Psoas muscle (tissue), 8 donors: ENCODE data around the gene PEX5L. TPM values are rescaled to one million over a fixed set of nuclear protein-coding genes. Genes with fewer than 3 reads are reported as not detected.

Source experiments
- ATAC-seq, 4 donors: fragments of 200-7000 bp; cut with Tn5 transposase; one replicate each; pipeline ENCODE4 v1.9.1; 2020; ENCODE audit warnings: moderate library complexity in 3 of 4, mild to moderate bottlenecking in 2 of 4
- DNase-seq, 2 donors: peaks; one replicate each; pipeline ENCODE4 v3.0.0-alpha.2; 2020
- H3K27ac ChIP-seq: fragments of 200-600 bp; one replicate; pipeline ENCODE4 v1.8.0; 2022
- H3K27me3 ChIP-seq, 3 donors: fragments of 200-600 bp in 1 of 3; one replicate each; pipeline versions ENCODE4 v1.6.1 to v1.8.0; 2013 to 2022; ENCODE audit warnings: low read length in 2 of 3, mild to moderate bottlenecking in 2 of 3, moderate library complexity in 1 of 3; ENCODE audit not compliant: insufficient read depth in 3 of 3
- H3K36me3 ChIP-seq, 2 donors: fragments of 200-600 bp in 1 of 2; one replicate each; pipeline versions ENCODE4 v1.6.1 to v1.8.0; 2013 to 2022; ENCODE audit warnings: low read depth in 1 of 2, mild to moderate bottlenecking in 1 of 2, moderate library complexity in 1 of 2; ENCODE audit not compliant: insufficient read depth in 1 of 2
- H3K4me1 ChIP-seq: fragments of 200-600 bp; one replicate; pipeline ENCODE4 v1.8.0; 2022
- H3K4me3 ChIP-seq: fragments of 200-600 bp; one replicate; pipeline ENCODE4 v1.8.0; 2022; ENCODE audit warnings: mild to moderate bottlenecking
- H3K9me3 ChIP-seq: fragments of 200-600 bp; one replicate; pipeline ENCODE4 v1.8.0; 2022
- WGBS, 3 donors: extraction: QIAGEN DNeasy Blood & Tissue Kit; methylation state at CpG; one replicate each; pipeline versions ENCODE4 v1.1.6 to v1.1.7; 2013; 5-methylcytosine and 5-hydroxymethylcytosine counted together
- intact Hi-C, 2 donors: fragments of 100-400 bp; cut with DNase I; formaldehyde crosslinking; loops; one replicate each; pipeline versions ENCODE4 v1.11.0 to v1.14.2; 2022
- polyA plus RNA-seq, 3 donors: library from polyadenylated mRNA; stranded (reverse); fragments of 200-250 nt; gene quantifications; one replicate each; pipeline ENCODE4 v1.2.3, GENCODE V29; 2013
- total RNA-seq, 4 donors: library from RNA; stranded (reverse); fragmentation: NEBNext Ultra II Directional in 2 of 4; extraction: Animal tissue kit (Norgen Biotek cat#: 25700) in 2 of 4; gene quantifications; one replicate each; pipeline versions ENCODE4 v1.2.1 to v1.2.4, GENCODE V29; 2021 to 2023
- TF ChIP-seq, protein P1 (sequence below): fragments of 200-600 bp; IDR thresholded peaks from one replicate; pipeline ENCODE4 v1.8.0; 2022; ENCODE audit warnings: antibody characterized with exemption
- donor health status: healthy with polysubstance abuse.
- donor health status: DM: no; HTN: no; CAD: no; lungs with moderate emphysema.
- donor health status: Bipolar disorder and iron deficiency.
- donor health status: healthy.
- donor health status: DM: yes; HTN: yes; CAD: no.
- donor health status: DM: no; HTN: no; CAD: no.
- donor health status: DM: no; HTN: no; CAD: no.
- donor health status: DM: yes; HTN: yes; CAD: no.

PEX5L gene
- total and polyA plus RNA-seq, 7 donors = 0.14 TPM; not detected in 6

DNA sequence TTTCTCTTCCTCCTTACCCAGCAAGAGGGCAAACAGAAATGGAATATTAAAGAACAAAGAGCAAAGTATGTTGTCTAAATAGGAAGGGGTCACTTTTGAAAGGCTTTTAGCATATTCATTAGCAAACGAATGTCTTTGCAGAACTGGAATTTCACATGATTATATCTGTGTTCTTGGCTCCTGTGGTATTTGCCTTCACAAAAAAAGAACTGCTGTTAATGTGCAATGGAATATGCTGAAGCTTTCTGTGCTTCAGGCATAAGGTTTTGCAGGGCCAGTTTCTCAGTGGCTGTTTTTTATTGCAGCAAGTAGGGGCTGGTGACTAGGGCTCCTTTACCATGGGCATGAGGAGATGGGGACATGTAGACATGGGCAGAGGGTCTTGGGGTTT, 210.5 kb downstream of the PEX5L start:
- Histone ChIP-seq H3K36me3 (no peaks in the 10 kb centered on the region), H3K4me3 (no peak overlapping the region), H3K9me3 (no peaks in the 10 kb centered on the region), H3K27ac (no peak overlapping the region), H3K27me3 (peaks cover 0 to 10% (median 3%) of the 10 kb centered on the region in 3 donors), H3K4me1 (no peaks in the 10 kb centered on the region)
- WGBS, 3 donors = 14 to 22% (median 15%) methylated on average over 1 of the region's 1 CpG
- ATAC-seq (no peak), DNase-seq (no peak)
- intact Hi-C loops = no loop called here
- TF ChIP-seq, protein P1, sequence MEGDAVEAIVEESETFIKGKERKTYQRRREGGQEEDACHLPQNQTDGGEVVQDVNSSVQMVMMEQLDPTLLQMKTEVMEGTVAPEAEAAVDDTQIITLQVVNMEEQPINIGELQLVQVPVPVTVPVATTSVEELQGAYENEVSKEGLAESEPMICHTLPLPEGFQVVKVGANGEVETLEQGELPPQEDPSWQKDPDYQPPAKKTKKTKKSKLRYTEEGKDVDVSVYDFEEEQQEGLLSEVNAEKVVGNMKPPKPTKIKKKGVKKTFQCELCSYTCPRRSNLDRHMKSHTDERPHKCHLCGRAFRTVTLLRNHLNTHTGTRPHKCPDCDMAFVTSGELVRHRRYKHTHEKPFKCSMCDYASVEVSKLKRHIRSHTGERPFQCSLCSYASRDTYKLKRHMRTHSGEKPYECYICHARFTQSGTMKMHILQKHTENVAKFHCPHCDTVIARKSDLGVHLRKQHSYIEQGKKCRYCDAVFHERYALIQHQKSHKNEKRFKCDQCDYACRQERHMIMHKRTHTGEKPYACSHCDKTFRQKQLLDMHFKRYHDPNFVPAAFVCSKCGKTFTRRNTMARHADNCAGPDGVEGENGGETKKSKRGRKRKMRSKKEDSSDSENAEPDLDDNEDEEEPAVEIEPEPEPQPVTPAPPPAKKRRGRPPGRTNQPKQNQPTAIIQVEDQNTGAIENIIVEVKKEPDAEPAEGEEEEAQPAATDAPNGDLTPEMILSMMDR = no peak

DNA sequence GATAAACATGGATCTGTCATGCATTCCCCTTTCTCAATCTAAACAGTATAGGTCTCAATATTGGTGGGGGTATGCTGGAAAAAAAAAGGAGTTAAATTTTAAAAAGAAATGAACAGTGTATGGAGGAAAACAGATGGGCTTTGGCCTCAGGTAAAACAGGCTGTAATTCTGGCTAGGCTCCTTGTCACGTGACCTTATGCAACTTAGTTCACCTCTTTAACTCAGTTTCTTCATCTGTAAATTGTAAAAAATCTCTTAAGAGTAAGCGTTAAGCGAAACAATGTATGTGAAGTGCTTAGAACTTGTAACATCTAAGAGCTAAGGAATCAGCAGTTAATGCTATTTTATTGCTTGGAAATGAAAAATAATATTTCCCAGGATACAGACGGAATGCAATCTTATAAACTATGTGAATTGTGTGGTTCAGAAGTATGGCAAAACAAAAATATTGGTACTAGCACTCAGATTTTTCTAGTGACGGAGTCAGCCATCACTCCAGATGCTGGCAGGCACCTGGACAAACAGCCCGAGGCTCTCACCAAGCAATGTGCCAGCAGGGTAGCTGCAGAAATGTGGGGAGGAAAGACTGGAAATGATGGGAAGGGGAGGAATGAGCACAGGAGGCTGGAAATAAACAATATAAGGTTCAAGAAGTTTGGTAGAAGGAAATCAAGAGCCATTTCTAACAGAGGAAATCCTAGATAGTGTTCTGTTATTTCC, 211.1 kb downstream of the PEX5L start:
- Histone ChIP-seq H3K27me3 (peaks cover 0 to 10% (median 3%) of the 10 kb centered on the region in 3 donors), H3K4me1 (no peaks in the 10 kb centered on the region), H3K4me3 (no peak overlapping the region), H3K27ac (no peak overlapping the region), H3K9me3 (no peaks in the 10 kb centered on the region), H3K36me3 (no peaks in the 10 kb centered on the region)
- no peak for DNase-seq
- TF ChIP-seq, protein P1 = no peak
- WGBS, 3 donors = 50 to 62% (median 54%) methylated on average over 6 of the region's 6 CpGs
- intact Hi-C loops = loop anchor here in 1 of 2 donors (1.0 kb wide), 1 partner anchor 29 kb away; no protein-coding TSS in a partner anchor
- ATAC-seq = no peak

DNA sequence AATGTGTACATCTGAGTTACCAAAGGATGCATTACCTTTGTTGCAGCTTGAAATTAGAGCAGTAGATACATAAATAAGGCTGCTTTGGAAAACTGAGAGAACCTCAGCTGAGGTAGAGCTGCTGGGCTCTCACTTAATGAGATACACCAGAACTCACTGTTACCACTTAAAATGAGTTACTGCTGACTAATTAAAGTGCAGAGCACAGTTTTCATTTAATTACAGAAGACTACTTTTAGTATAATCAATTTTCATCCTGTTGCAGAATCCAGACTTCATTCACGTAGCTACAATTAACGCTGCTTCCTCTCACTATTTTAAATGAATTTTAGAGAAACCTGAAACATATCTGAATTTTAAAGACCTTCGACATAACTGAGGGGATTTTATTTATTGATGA, 214.4 kb downstream of the PEX5L start:
- no peak for DNase-seq
- Histone ChIP-seq H3K27ac (no peak overlapping the region), H3K9me3 (no peaks in the 10 kb centered on the region), H3K4me1 (no peaks in the 10 kb centered on the region), H3K27me3 (peaks cover 0 to 10% (median 3%) of the 10 kb centered on the region in 3 donors), H3K36me3 (no peaks in the 10 kb centered on the region), H3K4me3 (no peak overlapping the region)
- TF ChIP-seq, protein P1 = no peak
- intact Hi-C loops = no loop called here
- WGBS, 3 donors = 90 to 91% (median 91%) methylated on average over 3 of the region's 3 CpGs
- no peak for ATAC-seq

DNA sequence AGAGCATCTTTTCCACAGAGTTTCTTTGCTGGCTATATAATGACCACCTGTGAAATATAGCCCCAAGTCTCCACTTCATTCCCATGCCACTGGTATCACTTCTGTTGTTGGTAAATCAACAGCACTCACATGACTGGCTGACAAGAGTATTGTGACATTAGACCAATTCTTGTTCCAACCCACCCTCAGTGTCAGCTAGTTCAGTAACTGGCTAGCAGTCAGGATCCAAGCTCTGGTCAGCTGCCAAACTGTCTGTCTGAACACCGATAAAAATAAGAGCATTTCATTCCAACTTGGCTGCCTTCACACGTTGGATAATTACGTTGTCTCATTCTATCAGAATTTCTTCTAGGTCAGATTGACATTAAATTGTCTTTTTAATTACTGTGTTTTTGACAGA, 217.4 kb downstream of the PEX5L start:
- DNase-seq (no peak), ATAC-seq (no peak)
- no peaks in the 10 kb centered on the region for H3K36me3 ChIP-seq
- no peaks in the 10 kb centered on the region for H3K4me1 ChIP-seq
- 17 to 31% (median 26%) methylated on average over 3 of the region's 3 CpGs for WGBS, 3 donors
- no peak overlapping the region for H3K27ac ChIP-seq
- no peaks in the 10 kb centered on the region for H3K9me3 ChIP-seq
- H3K4me3 ChIP-seq = no peak overlapping the region
- TF ChIP-seq, protein P1 = no peak
- intact Hi-C loops = no loop called here
- peaks cover 0 to 10% (median 3%) of the 10 kb centered on the region in 3 donors for H3K27me3 ChIP-seq

DNA sequence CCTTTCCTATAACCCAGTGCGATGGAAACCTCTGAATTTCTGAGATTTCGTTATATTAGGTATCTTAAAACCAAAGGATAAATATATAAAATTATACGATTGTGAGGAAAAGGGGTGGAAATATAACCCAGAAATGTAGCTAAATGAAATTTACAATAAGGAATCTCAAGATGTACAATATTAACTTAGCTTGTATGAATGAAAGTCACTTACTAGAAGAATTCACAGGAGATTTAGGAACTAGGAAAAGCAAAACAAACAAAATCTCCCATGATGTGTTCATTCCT, 224.7 kb downstream of the PEX5L start:
- Histone ChIP-seq H3K27ac (no peak overlapping the region), H3K4me1 (no peaks in the 10 kb centered on the region), H3K9me3 (no peaks in the 10 kb centered on the region), H3K36me3 (no peaks in the 10 kb centered on the region), H3K4me3 (no peak overlapping the region), H3K27me3 (no peaks in the 10 kb centered on the region)
- TF ChIP-seq, protein P1 = no peak
- DNase-seq (no peak), ATAC-seq (no peak)
- WGBS, 3 donors = 76 to 86% (median 85%) methylated on average over 3 of the region's 3 CpGs
- intact Hi-C loops = no loop called here
